GM12864 (cell line): ENCODE results near the gene PTPRM.

Experiments used
- DNase-seq: peaks from one replicate; pipeline ENCODE4 v3.0.0-alpha.2; 2011; ENCODE audit warnings: low read depth
- H3K4me3 ChIP-seq: 2 replicates; pipeline ENCODE4 v1.5.1; 2011; ENCODE audit warnings: mild to moderate bottlenecking, low read depth, low read length, control low read depth
- TF ChIP-seq, protein P1 (sequence below): IDR thresholded peaks from 2 replicates; pipeline ENCODE4 v1.5.1; 2011; ENCODE audit warnings: low read depth, mild to moderate bottlenecking, moderate library complexity, low read length, control low read depth, inconsistent platforms; ENCODE audit errors: missing control alignments

The PTPRM gene

DNA sequence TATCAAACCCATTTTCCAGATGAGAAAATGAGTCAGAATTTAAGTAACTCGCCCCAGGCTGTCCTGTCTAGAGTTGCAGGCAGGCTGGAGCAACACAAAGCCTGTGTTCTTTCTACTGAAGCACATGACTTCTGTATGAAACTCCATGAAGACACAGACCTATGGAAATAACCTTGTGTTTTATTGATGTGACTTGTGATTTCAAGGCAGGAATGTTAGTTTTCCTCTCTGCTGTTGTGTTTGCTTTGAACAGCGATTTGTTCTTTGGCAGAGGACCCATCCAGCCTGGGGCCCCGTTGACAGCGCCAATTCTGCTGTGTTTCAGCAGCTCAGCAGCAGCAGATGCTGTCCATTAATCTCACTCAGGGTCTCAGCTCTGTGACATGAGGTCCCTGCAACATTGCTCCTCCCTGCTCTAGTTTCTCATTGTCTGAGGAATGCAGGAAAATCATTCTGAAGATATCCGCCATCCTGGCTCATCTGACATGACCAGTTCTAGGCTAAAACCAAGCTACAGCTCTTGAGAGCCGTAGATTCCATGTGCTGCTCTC lies 697.8 kb downstream of the PTPRM start:
- no peak overlapping the region for H3K4me3 ChIP-seq
- TF ChIP-seq, protein P1, sequence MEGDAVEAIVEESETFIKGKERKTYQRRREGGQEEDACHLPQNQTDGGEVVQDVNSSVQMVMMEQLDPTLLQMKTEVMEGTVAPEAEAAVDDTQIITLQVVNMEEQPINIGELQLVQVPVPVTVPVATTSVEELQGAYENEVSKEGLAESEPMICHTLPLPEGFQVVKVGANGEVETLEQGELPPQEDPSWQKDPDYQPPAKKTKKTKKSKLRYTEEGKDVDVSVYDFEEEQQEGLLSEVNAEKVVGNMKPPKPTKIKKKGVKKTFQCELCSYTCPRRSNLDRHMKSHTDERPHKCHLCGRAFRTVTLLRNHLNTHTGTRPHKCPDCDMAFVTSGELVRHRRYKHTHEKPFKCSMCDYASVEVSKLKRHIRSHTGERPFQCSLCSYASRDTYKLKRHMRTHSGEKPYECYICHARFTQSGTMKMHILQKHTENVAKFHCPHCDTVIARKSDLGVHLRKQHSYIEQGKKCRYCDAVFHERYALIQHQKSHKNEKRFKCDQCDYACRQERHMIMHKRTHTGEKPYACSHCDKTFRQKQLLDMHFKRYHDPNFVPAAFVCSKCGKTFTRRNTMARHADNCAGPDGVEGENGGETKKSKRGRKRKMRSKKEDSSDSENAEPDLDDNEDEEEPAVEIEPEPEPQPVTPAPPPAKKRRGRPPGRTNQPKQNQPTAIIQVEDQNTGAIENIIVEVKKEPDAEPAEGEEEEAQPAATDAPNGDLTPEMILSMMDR = no peak
- DNase-seq = no peak

- DNase-seq = no peak
- H3K4me3 ChIP-seq = no peak overlapping the region
- TF ChIP-seq, protein P1 = no peak
Observed at GRCh38 chr18:8272254-8272653, 705.1 kb downstream of the PTPRM start.

GRCh38 chr18:8274370-8274769 lies 707.3 kb downstream of the PTPRM start:
- TF ChIP-seq, protein P1 = no peak
- H3K4me3 ChIP-seq = no peak overlapping the region
- DNase-seq = no peak

DNA sequence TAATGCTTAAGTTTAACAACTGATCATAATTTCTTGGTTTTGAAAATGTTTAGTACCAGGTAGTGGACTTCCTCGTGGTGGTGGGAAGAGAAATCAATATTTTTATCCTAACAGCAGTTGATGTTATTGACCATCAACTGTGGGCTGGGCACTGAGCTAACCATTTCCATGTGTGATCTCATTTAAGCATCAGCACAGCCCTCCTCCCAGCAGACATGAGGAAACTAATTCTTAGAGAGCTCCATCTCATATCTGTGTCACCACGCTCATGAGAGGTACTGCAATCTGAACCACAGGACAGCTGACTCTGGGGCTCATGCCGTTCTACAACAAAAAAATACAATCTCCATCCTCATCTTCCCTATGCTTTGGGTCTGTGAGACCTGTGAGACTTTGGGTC lies 709.3 kb downstream of the PTPRM start:
- no peak for DNase-seq
- TF ChIP-seq, protein P1 = no peak
- no peak overlapping the region for H3K4me3 ChIP-seq

DNA sequence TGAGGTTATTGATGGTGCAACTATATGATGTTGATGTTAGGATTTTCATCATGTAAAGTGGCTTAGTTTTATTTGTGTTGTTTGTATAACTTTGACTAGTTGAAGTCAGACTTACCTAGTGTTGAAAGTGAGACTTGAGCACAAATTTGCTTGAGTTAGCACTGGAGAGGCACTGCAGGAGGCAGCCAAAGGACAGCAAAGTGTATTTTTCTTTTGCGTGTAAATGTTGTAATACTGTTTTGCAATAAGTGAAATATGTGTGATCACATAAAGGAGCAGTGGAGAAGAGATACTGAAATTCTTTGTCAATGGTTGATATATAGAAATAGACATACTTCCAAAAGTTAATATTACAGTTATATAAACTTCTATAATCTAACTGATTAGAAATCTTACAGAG lies 710.2 kb downstream of the PTPRM start:
- DNase-seq = no peak
- TF ChIP-seq, protein P1 = no peak
- no peak overlapping the region for H3K4me3 ChIP-seq

DNA sequence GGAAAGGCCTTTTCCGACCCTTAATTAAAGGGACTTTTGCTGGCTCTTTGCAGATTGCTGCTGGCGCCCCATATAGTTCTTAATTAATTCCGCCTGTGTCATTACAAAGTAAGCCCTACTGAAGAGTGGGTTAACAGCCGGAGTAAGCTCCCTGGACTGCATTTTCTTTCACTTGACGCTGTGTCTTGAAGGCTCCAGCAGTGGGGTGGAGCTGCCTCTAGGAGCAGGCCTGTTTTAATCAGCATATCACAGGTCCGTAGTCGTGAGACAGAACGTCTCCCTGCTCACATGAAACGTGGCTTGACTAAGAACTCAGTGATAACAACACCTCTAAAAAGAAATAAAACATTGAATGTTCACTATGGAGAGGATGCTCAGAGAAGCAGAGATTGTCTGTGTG lies 712.2 kb downstream of the PTPRM start:
- no peak for DNase-seq
- H3K4me3 ChIP-seq = no peak overlapping the region
- TF ChIP-seq, protein P1 = no peak

GRCh38 chr18:8279781-8280330 lies 712.7 kb downstream of the PTPRM start:
- DNase-seq = no peak
- H3K4me3 ChIP-seq = no peak overlapping the region
- TF ChIP-seq, protein P1 = no peak
